Testis (tissue), 2 donors: ENCODE measurements around the gene DRD4.

Source experiments
- CTCF ChIP-seq, 3 experiments: fragments of 450-650 bp in 2 of 3; fragments of 200-600 bp in 1 of 3; sonication (generic) in 1 of 3; IDR thresholded peaks; one replicate each; pipeline ENCODE4 v1.5.1; 2016 to 2019; ENCODE audit warnings: antibody characterized with exemption in 3 of 3, mild to moderate bottlenecking in 2 of 3, moderate library complexity in 1 of 3
- POLR2A ChIP-seq: fragments of 450-650 bp; IDR thresholded peaks from one replicate; pipeline ENCODE4 v1.6.1; 2017; ENCODE audit warnings: antibody characterized with exemption, mild to moderate bottlenecking, moderate library complexity

DNA sequence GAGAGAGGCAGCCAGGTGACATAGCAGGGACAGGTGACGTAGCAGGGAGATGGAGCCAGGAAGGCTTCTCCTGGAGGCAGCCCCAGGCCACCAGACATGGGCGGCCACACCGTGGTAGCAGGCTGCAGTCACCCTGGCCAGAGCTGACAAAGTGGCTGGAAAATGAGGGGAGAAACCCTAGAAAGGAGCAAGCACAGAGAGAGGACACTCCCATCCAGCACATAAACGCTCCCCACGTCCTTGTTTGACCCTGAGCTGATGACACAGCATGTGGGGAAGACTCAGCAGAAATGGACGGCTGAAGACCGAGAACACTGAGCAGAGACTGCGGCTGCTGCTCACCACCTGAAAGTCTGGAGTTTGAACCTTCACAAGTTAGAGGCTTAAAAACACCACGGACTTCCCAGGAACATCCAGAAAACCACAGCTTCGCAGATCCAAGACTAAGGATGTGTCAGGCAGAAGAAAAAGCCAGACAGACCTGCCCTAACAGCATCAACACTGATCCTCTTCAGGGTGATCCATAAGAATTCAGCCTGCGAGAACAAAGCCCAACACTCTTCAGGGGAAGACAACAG, 28.7 kb downstream of the DRD4 start:
- TF ChIP-seq CTCF (IDR thresholded peaks at IDR 0.05) = no peak
- TF ChIP-seq POLR2A = no peak
